Activated T-helper 1 cell treated with anti-CD3 and anti-CD28 coated beads, Interleukin-12 subunit alpha, Interleukin-12 subunit beta, Interleukin-2, Interleukin-4 antibody, amounts not matched to agents 30 ng/mL and 10 ng/mL and 1 ng/mL, durations not matched to agents 14 hours and 24 hours and 36 hours (primary cell): ENCODE measurements around the gene ZFYVE27. TPM values are rescaled to one million over a fixed set of nuclear protein-coding genes. Genes with fewer than 3 reads are reported as not detected.

Experiments
- DNase-seq: peaks from one replicate; pipeline ENCODE4 v3.0.0; 2021; ENCODE audit warnings: low spot score
- H3K27ac Mint-ChIP-seq: one replicate; pipeline ENCODE4 v1.8.0; 2021; ENCODE audit warnings: mild to moderate bottlenecking, mixed read lengths
- H3K27me3 Mint-ChIP-seq: one replicate; pipeline ENCODE4 v1.8.0; 2022; ENCODE audit warnings: mild to moderate bottlenecking, moderate library complexity, mixed read lengths; ENCODE audit not compliant: insufficient read depth
- H3K36me3 Mint-ChIP-seq: one replicate; pipeline ENCODE4 v1.8.0; 2021; ENCODE audit warnings: low read depth, mixed read lengths
- H3K4me1 Mint-ChIP-seq: one replicate; pipeline ENCODE4 v1.8.0; 2021; ENCODE audit warnings: low read depth, mixed read lengths
- H3K4me3 Mint-ChIP-seq: one replicate; pipeline ENCODE4 v1.8.0; 2021; ENCODE audit warnings: mild to moderate bottlenecking, moderate library complexity, mixed read lengths
- H3K9me3 Mint-ChIP-seq: one replicate; pipeline ENCODE4 v1.8.0; 2021; ENCODE audit warnings: mixed read lengths
- intact Hi-C: fragments of 100-400 bp; cut with micrococcal nuclease; formaldehyde crosslinking; loops from one replicate; pipeline ENCODE4 v1.15.1; 2024
- total RNA-seq: library from RNA; stranded (reverse); gene quantifications from 2 replicates; pipeline ENCODE4 v1.2.3, GENCODE V29; 2022

Gene ZFYVE27
- total RNA-seq, 1 donor from 2014 or later, result 41.7 TPM

DNA sequence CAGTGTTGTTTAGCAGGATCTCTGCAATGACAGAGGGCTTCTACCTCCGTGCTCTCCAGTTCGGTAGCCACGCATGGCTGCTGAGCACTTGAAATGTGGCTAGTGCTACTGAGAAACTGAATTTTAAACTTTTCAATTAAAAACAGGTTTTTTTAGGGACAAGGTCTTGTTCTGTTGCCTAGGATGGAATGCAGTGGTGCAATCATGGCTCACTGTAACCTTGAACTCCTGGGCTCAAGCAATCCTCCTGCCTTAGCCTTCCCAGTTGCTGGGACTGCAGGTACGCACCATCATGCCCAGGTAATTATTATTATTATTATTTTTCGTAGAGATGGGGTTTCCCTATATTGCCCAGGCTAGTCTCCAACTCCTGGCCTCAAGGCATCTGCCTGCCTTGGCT lies 48.3 kb downstream of the ZFYVE27 start:
- intact Hi-C loops, result no loop called here
- Mint-ChIP-seq H3K27ac (no peak overlapping the region), H3K9me3 (no peaks in the 10 kb centered on the region), H3K36me3 (no peaks in the 10 kb centered on the region), H3K4me3 (no peak overlapping the region), H3K27me3 (peaks cover 7% of the 10 kb centered on the region), H3K4me1 (peaks cover 8% of the 10 kb centered on the region)
- no peak for DNase-seq

DNA sequence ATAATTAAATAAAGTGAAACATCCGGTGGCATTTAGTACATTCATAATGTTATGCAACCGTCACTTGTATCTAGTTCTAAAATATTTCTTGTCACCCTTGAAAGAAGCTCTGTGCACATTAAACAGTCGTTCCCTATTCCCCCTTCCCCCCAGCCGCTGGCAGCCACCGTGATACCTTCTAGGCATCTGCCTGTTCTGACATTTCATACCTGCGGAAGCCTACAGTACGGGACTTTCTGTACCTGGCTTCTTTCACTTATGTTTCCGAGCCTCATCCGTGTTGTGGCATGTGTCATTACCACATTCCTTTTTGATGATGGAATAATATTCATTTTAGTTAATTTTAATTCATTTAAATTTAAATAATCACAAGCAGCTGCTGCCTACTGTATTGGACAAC lies 48.8 kb downstream of the ZFYVE27 start:
- peaks cover 8% of the 10 kb centered on the region for H3K4me1 Mint-ChIP-seq
- H3K4me3 Mint-ChIP-seq, result no peak overlapping the region
- H3K9me3 Mint-ChIP-seq, result no peaks in the 10 kb centered on the region
- no peak for DNase-seq
- no peak overlapping the region for H3K27ac Mint-ChIP-seq
- intact Hi-C loops, result no loop called here
- H3K27me3 Mint-ChIP-seq, result peaks cover 7% of the 10 kb centered on the region
- H3K36me3 Mint-ChIP-seq, result no peaks in the 10 kb centered on the region

- Mint-ChIP-seq H3K27me3 (peaks cover 9% of the 10 kb centered on the region), H3K4me1 (peaks cover 7% of the 10 kb centered on the region), H3K27ac (no peak overlapping the region), H3K9me3 (no peaks in the 10 kb centered on the region), H3K4me3 (no peak overlapping the region), H3K36me3 (no peaks in the 10 kb centered on the region)
- no peak for DNase-seq
- intact Hi-C loops, result no loop called here
Observed at GRCh38 chr10:97788552-97789442, 51.9 kb downstream of the ZFYVE27 start.

DNA sequence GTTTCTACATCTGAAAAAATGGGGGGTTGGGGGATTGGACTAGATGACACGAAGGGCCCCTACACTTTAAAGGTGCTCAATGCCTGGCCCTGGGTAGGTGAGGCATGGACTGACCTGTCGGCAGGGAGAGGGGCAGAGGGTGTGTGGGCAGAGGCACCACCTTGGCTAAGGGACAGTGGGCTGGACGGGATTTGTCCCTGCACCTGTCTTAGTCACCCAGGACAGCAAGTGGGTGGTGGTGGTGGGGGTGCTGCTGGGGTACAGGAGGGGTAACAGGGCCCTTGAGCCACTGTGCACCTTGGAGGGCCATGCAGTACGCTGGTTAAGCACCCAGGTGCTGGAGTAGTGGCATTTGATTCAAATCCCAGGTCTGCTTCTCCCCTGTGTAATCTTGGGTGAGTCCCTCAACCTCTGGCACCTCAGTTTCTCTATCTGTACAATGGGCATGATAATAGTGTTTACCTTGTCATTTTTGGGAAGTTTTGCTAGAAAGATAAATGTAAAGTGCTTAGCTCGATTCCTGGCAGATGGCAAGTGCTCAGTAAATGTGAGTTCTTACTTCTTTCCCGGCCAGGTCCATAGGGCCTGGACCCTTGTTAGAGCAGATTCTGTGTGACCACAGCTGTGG lies 53.0 kb downstream of the ZFYVE27 start:
- no peak for DNase-seq
- Mint-ChIP-seq H3K27me3 (peaks cover 9% of the 10 kb centered on the region), H3K4me3 (no peak overlapping the region), H3K27ac (no peak overlapping the region), H3K36me3 (no peaks in the 10 kb centered on the region), H3K4me1 (peaks cover 7% of the 10 kb centered on the region), H3K9me3 (no peaks in the 10 kb centered on the region)
- intact Hi-C loops, result loop anchor here (10.0 kb wide), 1 partner anchor 255 kb away; no protein-coding TSS in a partner anchor

GRCh38 chr10:97791824-97792721 lies 55.1 kb downstream of the ZFYVE27 start:
- Mint-ChIP-seq H3K36me3 (peaks cover 2% of the 10 kb centered on the region), H3K27ac (no peak overlapping the region), H3K4me3 (no peak overlapping the region), H3K4me1 (peaks cover 21% of the 10 kb centered on the region), H3K27me3 (peaks cover 9% of the 10 kb centered on the region), H3K9me3 (no peaks in the 10 kb centered on the region)
- peak; percentile 56 for DNase-seq
- intact Hi-C loops, result loop anchor here (1.0 to 10.0 kb wide), 2 partner anchors 77 to 253 kb away; no protein-coding TSS in a partner anchor

- no peak overlapping the region for H3K4me3 Mint-ChIP-seq
- DNase-seq, result no peak
- H3K36me3 Mint-ChIP-seq, result peaks cover 6% of the 10 kb centered on the region
- H3K27ac Mint-ChIP-seq, result no peak overlapping the region
- H3K27me3 Mint-ChIP-seq, result peaks cover 5% of the 10 kb centered on the region
- peaks cover 21% of the 10 kb centered on the region for H3K4me1 Mint-ChIP-seq
- peaks cover 18% of the 10 kb centered on the region for H3K9me3 Mint-ChIP-seq
- intact Hi-C loops, result loop anchor here (2.0 to 10.0 kb wide), 2 partner anchors 53 to 249 kb away; partner anchors contain the start of gene GOLGA7B
Observed at GRCh38 chr10:97795886-97796285, 59.0 kb downstream of the ZFYVE27 start.

DNA sequence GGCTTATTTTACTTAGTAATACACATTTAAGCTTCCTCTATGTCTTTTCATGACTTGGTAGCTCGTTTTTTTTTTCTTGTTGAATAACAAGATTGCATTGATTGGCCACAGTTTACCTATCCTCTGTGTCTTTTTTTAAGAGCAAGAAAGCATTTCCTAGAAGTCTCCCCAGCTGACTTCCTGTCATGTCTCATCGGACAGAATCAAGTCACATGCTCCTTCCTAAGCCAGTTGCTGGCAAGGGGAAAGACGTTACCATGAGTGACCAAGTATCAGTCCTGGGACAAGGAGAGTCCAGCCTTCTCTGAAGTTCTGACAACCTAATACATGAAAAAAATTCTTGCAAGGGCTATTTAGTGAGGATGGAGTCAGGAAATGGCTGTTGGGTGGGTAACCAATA lies 59.7 kb downstream of the ZFYVE27 start:
- Mint-ChIP-seq H3K4me3 (peak overlapping the region; percentile 69), H3K27me3 (peaks cover 3% of the 10 kb centered on the region), H3K9me3 (peaks cover 18% of the 10 kb centered on the region), H3K4me1 (peaks cover 21% of the 10 kb centered on the region), H3K27ac (peak overlapping the region; percentile 62), H3K36me3 (peaks cover 6% of the 10 kb centered on the region)
- intact Hi-C loops, result loop anchor here (2.0 to 10.0 kb wide), 2 partner anchors 52 to 248 kb away; partner anchors contain the start of gene GOLGA7B
- DNase-seq, result peak; percentile 47

DNA sequence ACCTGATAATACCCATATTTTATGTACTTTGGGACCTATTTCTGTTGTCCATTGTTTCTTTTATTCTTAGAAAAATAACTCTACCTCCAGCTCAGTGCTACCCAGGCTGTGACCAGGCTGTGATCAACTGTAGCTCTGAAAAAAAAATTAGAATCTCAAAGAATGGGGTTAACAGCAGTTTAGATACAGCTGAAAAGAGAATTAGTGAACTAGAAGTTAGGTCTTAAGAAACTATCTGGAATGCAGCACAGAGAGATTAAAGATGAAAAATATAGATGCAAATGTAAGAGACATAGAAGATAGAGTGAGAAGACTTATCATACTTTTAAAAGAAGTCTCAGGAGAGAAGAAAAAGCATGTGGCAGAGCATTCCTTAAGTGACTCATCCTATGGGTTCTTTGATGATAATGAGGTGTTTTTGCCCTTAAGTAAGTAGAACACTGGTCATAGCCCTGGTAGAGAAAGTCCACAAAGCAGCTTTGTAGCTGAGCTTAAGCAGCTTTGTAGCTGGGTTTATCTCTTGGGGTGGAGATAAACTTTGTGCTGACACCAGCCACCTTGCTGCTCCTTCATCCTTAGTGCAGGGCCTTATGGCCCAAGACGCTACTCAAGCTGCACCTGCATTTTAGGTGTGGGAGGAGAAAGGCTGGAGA lies 62.2 kb downstream of the ZFYVE27 start:
- DNase-seq, result no peak
- Mint-ChIP-seq H3K27ac (no peak overlapping the region), H3K4me3 (no peak overlapping the region)

GRCh38 chr10:97800474-97800873 lies 63.5 kb downstream of the ZFYVE27 start:
- no peak for DNase-seq
- peaks cover 6% of the 10 kb centered on the region for H3K36me3 Mint-ChIP-seq
- intact Hi-C loops, result no loop called here
- peaks cover 13% of the 10 kb centered on the region for H3K27me3 Mint-ChIP-seq
- peaks cover 18% of the 10 kb centered on the region for H3K9me3 Mint-ChIP-seq
- H3K4me3 Mint-ChIP-seq, result no peak overlapping the region
- H3K4me1 Mint-ChIP-seq, result peaks cover 15% of the 10 kb centered on the region
- no peak overlapping the region for H3K27ac Mint-ChIP-seq

More for the DNA sequence above, 62.2 kb downstream of the ZFYVE27 start:
- Mint-ChIP-seq H3K27me3 (peaks cover 13% of the 10 kb centered on the region), H3K4me1 (peaks cover 15% of the 10 kb centered on the region), H3K36me3 (peaks cover 6% of the 10 kb centered on the region), H3K9me3 (peaks cover 18% of the 10 kb centered on the region)
- intact Hi-C loops, result loop anchor here (10.0 kb wide), 1 partner anchor 246 kb away; no protein-coding TSS in a partner anchor

DNA sequence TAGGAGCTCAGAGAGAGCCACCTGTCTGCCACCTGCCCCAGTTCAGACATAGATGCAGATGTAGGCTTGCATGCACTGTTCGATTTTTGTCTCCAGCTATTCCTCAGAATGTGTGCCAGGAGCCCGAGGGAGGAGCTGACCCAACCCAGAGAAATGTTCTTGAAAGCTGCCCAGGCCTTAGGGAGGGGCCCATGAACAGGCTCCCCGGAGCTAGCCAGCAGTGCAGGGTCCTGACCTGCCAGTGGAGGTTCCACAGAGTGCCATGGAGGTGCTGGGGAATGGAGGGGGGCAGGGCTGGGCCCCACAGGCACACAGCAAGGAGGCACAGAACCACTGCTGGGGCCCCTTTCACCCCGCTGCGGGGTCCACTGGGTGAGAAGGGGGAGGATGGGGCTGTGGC lies 64.5 kb downstream of the ZFYVE27 start:
- Mint-ChIP-seq H3K36me3 (peaks cover 5% of the 10 kb centered on the region), H3K27ac (no peak overlapping the region), H3K4me1 (peaks cover 5% of the 10 kb centered on the region), H3K27me3 (peaks cover 13% of the 10 kb centered on the region), H3K4me3 (no peak overlapping the region), H3K9me3 (peaks cover 18% of the 10 kb centered on the region)
- intact Hi-C loops, result no loop called here
- DNase-seq, result no peak

GRCh38 chr10:97805096-97805884 lies 68.4 kb downstream of the ZFYVE27 start:
- intact Hi-C loops, result no loop called here
- Mint-ChIP-seq H3K4me1 (no peaks in the 10 kb centered on the region), H3K9me3 (no peaks in the 10 kb centered on the region), H3K27me3 (peaks cover 11% of the 10 kb centered on the region), H3K27ac (no peak overlapping the region), H3K36me3 (no peaks in the 10 kb centered on the region), H3K4me3 (no peak overlapping the region)
- DNase-seq, result no peak
